Fibroblast of the conjunctiva (primary cell): Measurements from ENCODE around the gene TGM2.

Source experiments
- DNase-seq: peaks from one replicate; pipeline ENCODE4 v3.0.0-alpha.2; 2010; ENCODE audit warnings: low read depth

The TGM2 gene

GRCh38 chr20:38092915-38093314, 72.2 kb downstream of the TGM2 start:
- no peak for DNase-seq

- DNase-seq = no peak
Measured at GRCh38 chr20:38092260-38092857, 72.7 kb downstream of the TGM2 start.

GRCh38 chr20:38091441-38092216, 73.4 kb downstream of the TGM2 start:
- no peak for DNase-seq

- DNase-seq = no peak
Measured at GRCh38 chr20:38090061-38090460, 75.0 kb downstream of the TGM2 start.

GRCh38 chr20:38089500-38089899, 75.6 kb downstream of the TGM2 start:
- no peak for DNase-seq

GRCh38 chr20:38085026-38085425, 80.0 kb downstream of the TGM2 start:
- DNase-seq = no peak

GRCh38 chr20:38084425-38084951, 80.6 kb downstream of the TGM2 start:
- peak; percentile 39 for DNase-seq

- no peak for DNase-seq
Measured at GRCh38 chr20:38083338-38084048, 81.6 kb downstream of the TGM2 start.

GRCh38 chr20:38082894-38083293, 82.2 kb downstream of the TGM2 start:
- DNase-seq = no peak

- no peak for DNase-seq
Measured at GRCh38 chr20:38081575-38081974, 83.5 kb downstream of the TGM2 start.

GRCh38 chr20:38079353-38079752, 85.7 kb downstream of the TGM2 start:
- no peak for DNase-seq

GRCh38 chr20:38078084-38078483, 87.0 kb downstream of the TGM2 start:
- no peak for DNase-seq
